Measurements from ENCODE around the gene ANXA11.

Gene ANXA11

GRCh38 chr10:80166581-80167470 lies 38.5 kb downstream of the ANXA11 start:
- no peak for DNase-seq (ENCODE audit: low read depth in 2 of 2, low spot score in 1 of 2)

DNA sequence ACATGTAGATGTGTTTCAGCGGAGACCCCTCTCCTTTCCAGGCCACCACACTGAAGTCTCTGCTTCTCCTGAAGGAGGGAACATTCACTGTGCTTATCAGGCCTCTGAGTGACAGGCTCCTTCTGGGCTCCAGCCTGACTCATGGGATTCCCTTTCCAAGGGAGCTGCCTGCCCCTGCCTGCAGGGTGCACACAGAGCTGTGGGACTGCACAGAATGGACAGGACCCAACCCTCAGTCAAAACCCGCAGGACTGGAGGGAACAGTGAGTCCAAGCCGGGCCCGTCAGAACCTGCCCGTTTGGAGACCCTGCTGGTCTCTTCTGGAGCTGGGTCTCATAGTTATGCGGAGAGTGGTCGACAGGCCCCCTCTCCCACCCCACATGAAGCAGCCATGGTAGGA lies 40.2 kb downstream of the ANXA11 start:
- DNase-seq (ENCODE audit: low read depth in 2 of 2, low spot score in 1 of 2), result no peak

DNA sequence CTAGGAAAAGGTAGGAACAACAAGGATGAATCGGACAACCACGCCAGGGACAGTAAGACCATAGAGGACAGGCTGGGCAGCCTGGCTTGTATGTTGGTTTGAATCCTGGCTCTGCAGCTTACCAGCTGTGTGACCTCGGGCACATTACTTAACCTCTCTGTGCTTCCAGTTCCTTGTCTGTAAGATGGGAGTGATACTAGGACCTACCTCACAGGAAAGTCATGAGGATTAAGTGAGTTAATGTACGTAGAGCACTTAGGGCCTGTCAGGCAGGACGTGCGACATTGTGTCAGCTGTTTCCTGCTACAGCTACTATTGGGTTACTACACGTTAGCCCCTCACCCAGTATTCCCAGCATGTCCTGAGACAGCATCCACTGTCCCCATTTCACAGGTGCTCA lies 40.7 kb downstream of the ANXA11 start:
- no peak for DNase-seq (ENCODE audit: low read depth in 2 of 2, low spot score in 1 of 2)

GRCh38 chr10:80163741-80164341 lies 41.5 kb downstream of the ANXA11 start:
- DNase-seq (ENCODE audit: low read depth in 2 of 2, low spot score in 1 of 2), result no peak

DNA sequence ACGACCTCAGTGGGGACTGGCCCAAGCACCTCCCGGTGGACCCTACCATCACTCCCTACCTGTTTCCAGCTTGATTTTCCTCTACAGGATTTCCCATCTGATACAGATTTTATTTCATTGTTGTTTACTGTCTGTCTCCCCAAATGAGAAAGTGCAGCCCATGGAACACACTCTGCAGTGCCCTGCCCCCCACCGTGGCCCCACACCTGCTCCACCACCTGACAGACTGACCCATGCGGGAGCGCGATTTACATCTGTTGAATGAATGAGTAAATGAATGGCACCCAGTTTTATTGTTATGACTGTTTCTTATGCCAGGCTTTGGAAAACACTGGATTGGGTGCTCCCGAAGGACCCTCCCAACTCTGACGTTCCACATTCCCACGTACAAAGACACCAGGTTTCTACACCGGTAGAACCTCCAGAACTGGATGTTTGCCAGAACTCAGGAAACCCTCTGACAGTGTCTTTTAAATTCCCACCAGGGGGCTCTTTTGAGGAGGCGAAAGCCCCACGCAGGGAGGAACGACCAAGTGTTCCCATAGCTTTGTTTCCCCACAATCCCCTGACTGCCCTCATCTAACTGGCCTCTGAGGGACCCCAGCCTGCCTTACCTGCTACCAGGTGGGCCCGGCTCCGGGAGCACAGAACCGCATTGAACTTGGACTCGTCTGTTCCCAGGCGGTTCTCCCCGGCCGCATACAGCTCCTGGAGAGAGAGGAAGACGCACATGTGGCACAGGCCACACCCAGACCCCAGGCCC lies 43.8 kb downstream of the ANXA11 start:
- DNase-seq (ENCODE audit: low read depth in 2 of 2, low spot score in 1 of 2), result no peak

DNA sequence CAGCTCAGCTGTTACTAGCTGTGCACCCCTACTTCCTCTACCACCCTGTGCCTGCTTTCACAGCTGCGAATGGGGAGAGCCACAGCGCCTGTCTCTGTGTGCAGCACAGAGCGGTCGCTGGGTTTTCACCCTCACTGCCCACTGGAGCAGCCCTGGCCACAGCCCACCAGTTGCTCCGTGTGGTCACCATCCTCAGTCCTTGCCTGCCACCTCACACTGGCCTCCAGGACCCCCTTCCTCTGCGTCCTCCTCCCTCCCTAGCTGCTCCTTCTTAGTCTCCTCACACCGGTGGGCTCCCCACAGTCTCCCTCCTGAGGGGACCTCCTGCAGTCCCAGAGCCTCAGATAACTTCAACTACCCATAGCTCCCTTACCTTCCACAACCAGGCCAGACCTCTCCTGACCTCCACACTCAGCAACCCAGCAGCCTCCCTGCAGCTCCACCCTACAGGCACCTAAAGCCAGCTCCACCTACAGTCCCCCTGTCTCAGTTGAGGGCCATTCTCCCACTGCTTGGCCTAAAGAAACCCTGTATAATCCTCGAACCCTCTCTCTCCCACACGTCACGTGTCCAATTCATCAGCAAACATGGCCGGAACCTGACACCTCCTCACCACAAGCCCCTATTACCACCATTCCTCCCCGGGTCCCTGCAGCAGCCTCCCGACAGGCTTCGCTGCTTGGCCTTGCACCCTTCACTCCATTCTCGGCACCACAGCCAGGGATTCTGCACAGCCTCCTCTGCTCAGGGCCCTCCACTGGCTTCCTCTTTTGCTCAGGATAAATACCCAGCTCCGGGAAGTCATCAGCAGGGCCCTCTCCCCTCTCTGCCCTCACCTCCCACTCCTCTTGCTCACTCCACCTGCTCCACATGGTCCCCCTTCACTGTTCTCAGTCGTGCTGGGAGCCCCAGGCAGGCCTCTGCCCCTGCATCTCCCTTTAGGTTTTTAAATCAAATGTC lies 44.7 kb downstream of the ANXA11 start:
- no peak for DNase-seq (ENCODE audit: low read depth in 2 of 2, low spot score in 1 of 2)

- DNase-seq (ENCODE audit: low read depth in 2 of 2, low spot score in 1 of 2), result no peak
Observed at GRCh38 chr10:80159166-80159873, 46.0 kb downstream of the ANXA11 start.

- DNase-seq (ENCODE audit: low read depth in 2 of 2, low spot score in 1 of 2), result no peak
Observed at GRCh38 chr10:80158598-80159127, 46.7 kb downstream of the ANXA11 start.

- no peak for DNase-seq (ENCODE audit: low read depth in 2 of 2, low spot score in 1 of 2)
Observed at GRCh38 chr10:80158126-80158525, 47.2 kb downstream of the ANXA11 start.

DNA sequence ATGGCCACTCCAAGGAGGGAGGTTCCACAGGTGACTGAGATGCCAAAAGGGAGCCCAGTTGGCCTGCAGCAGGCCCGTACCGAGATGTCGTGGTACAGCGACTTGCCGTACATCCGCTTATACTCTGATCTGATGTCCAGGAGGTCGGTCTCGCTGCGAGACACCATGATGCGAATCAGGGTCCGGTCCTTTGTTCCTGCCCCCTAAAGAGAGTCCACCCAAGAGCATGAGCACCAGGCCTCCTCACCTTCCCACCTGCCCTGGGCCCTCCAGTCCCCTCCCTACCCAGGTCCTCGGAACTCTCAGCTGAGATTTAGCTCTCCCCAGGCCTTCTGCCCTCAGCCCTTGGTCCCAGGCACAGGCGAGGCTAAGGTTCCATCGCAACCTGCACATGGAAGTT lies 47.8 kb downstream of the ANXA11 start:
- no peak for DNase-seq (ENCODE audit: low read depth in 2 of 2, low spot score in 1 of 2)

GRCh38 chr10:80156216-80156615 lies 49.1 kb downstream of the ANXA11 start:
- no peak for DNase-seq (ENCODE audit: low read depth in 2 of 2, low spot score in 1 of 2)

DNA sequence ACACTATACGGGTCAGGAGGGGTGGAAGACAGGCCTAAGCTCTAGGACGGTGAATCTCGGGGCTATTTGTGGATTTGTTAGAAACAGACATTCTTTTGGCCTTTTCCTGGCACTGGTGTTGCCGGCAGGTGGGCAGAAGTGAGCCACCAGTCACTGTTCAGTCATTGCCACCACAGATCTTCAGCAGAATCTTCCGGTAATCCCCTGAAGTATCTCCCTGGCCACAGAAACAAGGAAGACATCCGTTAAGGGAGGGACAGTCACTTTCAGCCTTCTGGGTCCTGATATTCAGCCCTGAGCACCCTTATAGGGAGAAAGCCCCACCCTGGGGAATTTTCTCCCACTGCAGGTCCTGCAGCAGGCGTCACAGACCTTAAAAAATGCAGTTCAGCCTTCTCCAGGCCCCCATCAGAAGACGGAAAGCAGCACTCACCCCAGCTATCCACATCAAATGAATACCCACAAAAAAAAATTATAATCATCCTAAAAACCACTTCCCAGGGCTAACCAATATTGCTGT lies 49.6 kb downstream of the ANXA11 start:
- no peak for DNase-seq (ENCODE audit: low read depth in 2 of 2, low spot score in 1 of 2)

DNA sequence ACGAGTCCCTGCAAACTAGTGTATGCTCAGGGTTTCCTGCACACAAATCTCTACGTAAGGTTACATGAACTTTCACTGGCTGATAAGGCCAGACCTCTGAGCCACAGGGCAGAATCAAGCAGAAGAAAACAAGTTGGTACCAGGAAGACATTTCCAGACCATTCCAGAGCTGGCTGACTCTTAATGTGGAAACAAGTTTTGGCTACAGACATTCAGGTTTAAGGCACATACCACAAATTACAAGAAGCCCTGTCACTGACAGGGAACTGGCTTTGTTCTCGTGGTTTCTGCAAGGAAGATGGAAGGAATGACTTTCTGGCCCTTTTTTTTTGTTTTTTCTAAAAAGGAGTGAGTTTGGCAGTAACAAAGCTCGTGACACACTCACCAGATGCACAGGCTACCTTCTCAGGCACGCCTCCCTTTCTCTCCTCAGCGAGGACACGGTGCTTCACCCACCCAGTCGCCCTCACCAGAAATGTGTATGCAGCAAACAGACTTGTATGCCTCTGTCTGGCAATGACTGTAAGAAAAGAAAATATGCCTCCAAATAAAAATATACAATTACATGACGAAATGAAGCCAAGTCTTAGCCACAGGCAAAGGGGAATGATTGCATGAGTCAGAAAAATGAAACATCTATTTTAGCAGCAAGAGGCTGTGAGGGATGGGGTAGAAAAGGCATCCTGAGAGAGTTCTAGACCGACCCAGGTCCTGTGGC lies 50.2 kb downstream of the ANXA11 start:
- no peak for DNase-seq (ENCODE audit: low read depth in 2 of 2, low spot score in 1 of 2)

GRCh38 chr10:80154626-80154977 lies 50.7 kb downstream of the ANXA11 start:
- no peak for DNase-seq (ENCODE audit: low read depth in 2 of 2, low spot score in 1 of 2)

DNA sequence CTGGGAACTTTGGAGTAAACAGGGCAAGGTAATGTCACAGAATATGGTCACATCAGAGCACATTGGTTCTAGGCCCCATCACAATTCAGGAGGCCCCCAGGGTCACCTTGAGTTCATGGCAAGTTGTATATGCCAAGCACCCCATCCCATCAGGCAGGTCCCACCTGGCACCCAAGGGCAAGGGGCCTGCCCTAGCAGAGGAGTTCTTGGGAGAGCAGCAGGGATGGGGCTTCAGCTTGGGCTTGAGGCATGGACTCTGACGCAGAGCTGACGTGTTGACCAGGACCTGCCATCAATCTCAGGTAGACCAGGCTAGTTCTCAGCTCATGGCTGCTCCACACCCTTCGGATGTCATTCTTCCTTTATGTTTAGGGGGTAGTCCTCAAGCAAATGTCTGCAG lies 51.9 kb downstream of the ANXA11 start:
- no peak for DNase-seq (ENCODE audit: low read depth in 2 of 2, low spot score in 1 of 2)

DNA sequence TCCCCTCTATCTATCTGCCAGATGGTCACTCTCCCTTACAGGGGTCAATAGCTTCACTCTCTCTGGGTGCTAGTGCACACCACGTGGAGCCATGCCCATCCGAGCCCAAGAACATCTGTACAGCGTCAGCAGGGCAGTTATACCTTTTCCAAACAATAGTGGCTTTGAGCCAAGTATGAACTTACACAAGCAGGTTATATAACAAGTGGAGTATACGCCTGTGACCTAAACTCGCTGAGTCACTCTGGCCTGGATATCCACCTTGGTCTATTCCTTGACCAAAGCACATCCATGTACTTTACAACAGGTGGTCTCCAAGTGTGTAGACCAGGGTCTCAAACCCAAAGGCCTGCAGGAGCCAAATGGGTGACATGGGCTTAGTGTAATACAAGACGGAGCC lies 52.5 kb downstream of the ANXA11 start:
- no peak for DNase-seq (ENCODE audit: low read depth in 2 of 2, low spot score in 1 of 2)

DNA sequence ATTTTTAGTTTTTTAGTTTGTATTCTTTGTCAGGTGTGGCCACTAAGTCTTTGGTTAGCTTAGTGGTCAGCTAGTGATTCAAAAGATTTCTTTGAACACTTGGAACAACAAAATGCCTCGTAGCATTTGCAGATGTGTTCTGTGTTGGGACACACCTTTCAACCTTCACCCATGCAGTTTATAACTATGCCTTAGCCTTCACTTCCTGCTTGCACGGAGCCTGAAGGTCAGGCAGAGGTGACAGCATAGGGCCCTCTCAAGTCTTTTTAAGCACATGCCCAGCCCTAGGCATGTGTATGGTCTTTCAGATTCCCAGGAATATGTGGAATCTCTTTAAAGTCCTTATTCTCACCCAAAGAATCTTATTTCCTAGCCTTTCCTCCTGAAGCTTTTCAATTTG lies 55.2 kb downstream of the ANXA11 start:
- no peak for DNase-seq (ENCODE audit: low read depth in 2 of 2, low spot score in 1 of 2)

GRCh38 chr10:80149123-80149522 lies 56.2 kb downstream of the ANXA11 start:
- DNase-seq (ENCODE audit: low read depth in 2 of 2, low spot score in 1 of 2), result no peak

GRCh38 chr10:80148166-80148805 lies 57.1 kb downstream of the ANXA11 start:
- DNase-seq (ENCODE audit: low read depth in 2 of 2, low spot score in 1 of 2), result no peak

All from stimulated activated CD8-positive, alpha-beta memory T cell treated with anti-CD3 and anti-CD28 coated beads, Interleukin-4, amount 100 ng/mL, for 1 hour (primary cell).